Astrocyte (in vitro differentiated cells and primary cell): Measurements from ENCODE around the gene NSUN6. TPM values are rescaled to one million over a fixed set of nuclear protein-coding genes. Genes with fewer than 3 reads are reported as not detected.

Experiments
- DNase-seq: peaks from one replicate; pipeline ENCODE4 v3.0.0-alpha.2; 2010; ENCODE audit warnings: low read depth
- FAIRE-seq: peaks from 2 replicates; lab custom pipeline; 2011; peaks lifted over from hg19 to GRCh38; lab: Jason Lieb, UNC
- H2AFZ ChIP-seq: 2 replicates; pipeline ENCODE4 v1.6.0; 2012; ENCODE audit warnings: low read depth, low read length, inconsistent platforms
- H3K27ac ChIP-seq: 2 replicates; pipeline ENCODE4 v1.5.1; 2011; ENCODE audit warnings: low read depth, low read length, inconsistent platforms
- H3K27me3 ChIP-seq: 2 replicates; pipeline ENCODE4 v1.6.0; 2011; ENCODE audit warnings: low read length, inconsistent platforms; ENCODE audit not compliant: insufficient read depth
- H3K36me3 ChIP-seq: 2 replicates; pipeline ENCODE4 v1.5.1; 2011; ENCODE audit warnings: low read length, inconsistent platforms; ENCODE audit not compliant: insufficient read depth
- H3K4me1 ChIP-seq: 2 replicates; pipeline ENCODE4 v1.5.1; 2011; ENCODE audit warnings: low read length, inconsistent platforms; ENCODE audit not compliant: insufficient read depth
- H3K4me2 ChIP-seq: 2 replicates; pipeline ENCODE4 v1.6.0; 2012; ENCODE audit warnings: low read length, inconsistent platforms
- H3K4me3 ChIP-seq: 2 replicates; pipeline ENCODE4 v1.5.1; 2011; ENCODE audit warnings: low read depth, mild to moderate bottlenecking, low read length, inconsistent platforms; ENCODE audit not compliant: insufficient read depth
- H3K79me2 ChIP-seq: 2 replicates; pipeline ENCODE4 v1.6.0; 2012; ENCODE audit warnings: mild to moderate bottlenecking, low read length, inconsistent platforms; ENCODE audit not compliant: insufficient read depth
- H3K9ac ChIP-seq: 2 replicates; pipeline ENCODE4 v1.6.0; 2012; ENCODE audit warnings: mild to moderate bottlenecking, low read length, inconsistent platforms
- H3K9me3 ChIP-seq: 2 replicates; pipeline ENCODE4 v1.5.1; 2012; ENCODE audit warnings: low read depth, mild to moderate bottlenecking, low read length, inconsistent platforms; ENCODE audit not compliant: insufficient read depth
- H4K20me1 ChIP-seq: 2 replicates; pipeline ENCODE4 v1.6.0; 2012; ENCODE audit warnings: low read length, inconsistent platforms; ENCODE audit not compliant: insufficient read depth
- H3K27ac Mint-ChIP-seq: one replicate; pipeline ENCODE4 v1.8.0; 2021; ENCODE audit warnings: mild to moderate bottlenecking, mixed read lengths; ENCODE audit not compliant: unreplicated experiment
- H3K27me3 Mint-ChIP-seq: one replicate; pipeline ENCODE4 v1.8.0; 2021; ENCODE audit warnings: low read depth, mixed read lengths; ENCODE audit not compliant: unreplicated experiment
- H3K36me3 Mint-ChIP-seq: one replicate; pipeline ENCODE4 v1.8.0; 2021; ENCODE audit warnings: low read depth, mixed read lengths; ENCODE audit not compliant: unreplicated experiment
- H3K4me1 Mint-ChIP-seq: one replicate; pipeline ENCODE4 v1.8.0; 2021; ENCODE audit warnings: low read depth, mixed read lengths; ENCODE audit not compliant: unreplicated experiment
- H3K4me3 Mint-ChIP-seq: one replicate; pipeline ENCODE4 v1.8.0; 2021; ENCODE audit warnings: mild to moderate bottlenecking, moderate library complexity, mixed read lengths; ENCODE audit not compliant: unreplicated experiment
- H3K9me3 Mint-ChIP-seq: one replicate; pipeline ENCODE4 v1.8.0; 2021; ENCODE audit warnings: mild to moderate bottlenecking, mixed read lengths; ENCODE audit not compliant: unreplicated experiment
- EZH2 ChIP-seq: IDR thresholded peaks from 2 replicates; pipeline ENCODE4 v1.6.1; 2012; ENCODE audit warnings: mild to moderate bottlenecking, low read length, inconsistent platforms; ENCODE audit not compliant: insufficient read depth
- total RNA-seq: library from RNA; stranded (reverse); gene quantifications from 2 replicates; pipeline ENCODE4 v1.2.1, GENCODE V29; 2021
- TF ChIP-seq, protein P1 (sequence below): IDR thresholded peaks from 2 replicates; pipeline ENCODE4 v1.5.1; 2011; ENCODE audit warnings: low read depth, mild to moderate bottlenecking, inconsistent platforms, low read length, moderate library complexity; ENCODE audit not compliant: insufficient read depth

The NSUN6 gene
- total RNA-seq, 1 donor from 2014 or later: 7.3 TPM

DNA sequence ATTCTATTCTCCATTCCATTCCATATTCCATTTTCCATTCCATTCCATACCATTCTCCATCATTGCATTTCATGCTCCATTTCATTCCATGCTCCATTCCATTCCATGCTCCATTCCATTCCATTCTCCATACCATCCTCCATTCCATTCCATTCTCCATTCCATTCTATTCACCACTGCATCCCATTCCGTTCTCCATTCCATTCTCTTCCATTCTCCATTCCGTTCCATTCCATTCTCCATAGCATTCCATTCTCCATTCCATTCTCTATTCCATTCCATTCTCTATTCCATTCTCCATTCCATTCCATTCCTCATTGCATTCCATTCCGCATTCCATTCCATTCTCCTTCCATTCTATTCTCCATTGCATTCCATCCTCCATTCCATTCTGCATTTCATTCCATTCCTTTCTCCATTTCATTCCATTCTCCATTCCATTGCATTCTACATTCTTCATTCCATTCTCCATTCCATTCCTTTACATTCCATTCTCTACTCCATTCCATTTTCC lies 84.0 kb downstream of the NSUN6 start:
- no peak overlapping the region for H3K4me2 ChIP-seq
- no peak overlapping the region for H3K27ac ChIP-seq
- H4K20me1 ChIP-seq: no peaks in the 10 kb centered on the region
- peaks cover 14% of the 10 kb centered on the region for H3K9me3 ChIP-seq
- H3K4me1 ChIP-seq: no peaks in the 10 kb centered on the region
- no peaks in the 10 kb centered on the region for H3K9me3 Mint-ChIP-seq
- no peak for FAIRE-seq
- H3K9ac ChIP-seq: no peak overlapping the region
- H3K36me3 Mint-ChIP-seq: no peaks in the 10 kb centered on the region
- H3K4me3 Mint-ChIP-seq: no peak overlapping the region
- no peak overlapping the region for H3K27ac Mint-ChIP-seq
- H3K79me2 ChIP-seq: no peaks in the 10 kb centered on the region
- TF ChIP-seq, protein P1, sequence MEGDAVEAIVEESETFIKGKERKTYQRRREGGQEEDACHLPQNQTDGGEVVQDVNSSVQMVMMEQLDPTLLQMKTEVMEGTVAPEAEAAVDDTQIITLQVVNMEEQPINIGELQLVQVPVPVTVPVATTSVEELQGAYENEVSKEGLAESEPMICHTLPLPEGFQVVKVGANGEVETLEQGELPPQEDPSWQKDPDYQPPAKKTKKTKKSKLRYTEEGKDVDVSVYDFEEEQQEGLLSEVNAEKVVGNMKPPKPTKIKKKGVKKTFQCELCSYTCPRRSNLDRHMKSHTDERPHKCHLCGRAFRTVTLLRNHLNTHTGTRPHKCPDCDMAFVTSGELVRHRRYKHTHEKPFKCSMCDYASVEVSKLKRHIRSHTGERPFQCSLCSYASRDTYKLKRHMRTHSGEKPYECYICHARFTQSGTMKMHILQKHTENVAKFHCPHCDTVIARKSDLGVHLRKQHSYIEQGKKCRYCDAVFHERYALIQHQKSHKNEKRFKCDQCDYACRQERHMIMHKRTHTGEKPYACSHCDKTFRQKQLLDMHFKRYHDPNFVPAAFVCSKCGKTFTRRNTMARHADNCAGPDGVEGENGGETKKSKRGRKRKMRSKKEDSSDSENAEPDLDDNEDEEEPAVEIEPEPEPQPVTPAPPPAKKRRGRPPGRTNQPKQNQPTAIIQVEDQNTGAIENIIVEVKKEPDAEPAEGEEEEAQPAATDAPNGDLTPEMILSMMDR: no peak
- no peak for TF ChIP-seq EZH2
- no peaks in the 10 kb centered on the region for H3K27me3 Mint-ChIP-seq
- no peaks in the 10 kb centered on the region for H3K4me1 Mint-ChIP-seq
- H3K4me3 ChIP-seq: no peak overlapping the region
- H2AFZ ChIP-seq: no peak overlapping the region
- no peak for DNase-seq
- H3K36me3 ChIP-seq: no peaks in the 10 kb centered on the region
- no peaks in the 10 kb centered on the region for H3K27me3 ChIP-seq

GRCh38 chr10:18566177-18566576 lies 85.2 kb downstream of the NSUN6 start:
- H3K36me3 ChIP-seq: no peaks in the 10 kb centered on the region
- no peak overlapping the region for H2AFZ ChIP-seq
- H3K36me3 Mint-ChIP-seq: no peaks in the 10 kb centered on the region
- H3K27me3 ChIP-seq: no peaks in the 10 kb centered on the region
- H3K27ac Mint-ChIP-seq: no peak overlapping the region
- no peaks in the 10 kb centered on the region for H3K4me1 Mint-ChIP-seq
- DNase-seq: no peak
- H3K9ac ChIP-seq: no peak overlapping the region
- no peaks in the 10 kb centered on the region for H4K20me1 ChIP-seq
- H3K9me3 ChIP-seq: peaks cover 14% of the 10 kb centered on the region
- FAIRE-seq: no peak
- H3K4me3 ChIP-seq: no peak overlapping the region
- no peak overlapping the region for H3K4me2 ChIP-seq
- no peaks in the 10 kb centered on the region for H3K9me3 Mint-ChIP-seq
- no peak overlapping the region for H3K27ac ChIP-seq
- no peaks in the 10 kb centered on the region for H3K79me2 ChIP-seq
- H3K4me3 Mint-ChIP-seq: no peak overlapping the region
- TF ChIP-seq EZH2: no peak
- TF ChIP-seq, protein P1: no peak
- no peaks in the 10 kb centered on the region for H3K27me3 Mint-ChIP-seq
- H3K4me1 ChIP-seq: no peaks in the 10 kb centered on the region

DNA sequence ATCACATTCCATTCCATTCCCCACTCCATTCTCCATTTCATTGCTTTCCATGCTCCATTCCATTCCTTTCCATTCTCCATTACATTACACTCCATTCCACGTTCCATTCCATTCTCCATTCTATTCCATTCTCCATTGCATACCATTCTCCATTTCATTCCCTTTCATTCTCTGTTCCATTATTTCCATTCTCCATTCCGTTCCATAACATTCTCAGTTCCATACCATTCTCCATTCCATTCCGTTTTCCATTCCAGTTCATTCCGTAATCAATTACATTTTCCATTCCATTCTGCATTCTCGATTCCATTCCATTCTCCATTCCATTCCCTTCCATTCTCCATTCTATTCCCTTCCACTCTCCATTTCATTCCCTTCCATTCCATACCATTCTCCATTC lies 86.4 kb downstream of the NSUN6 start:
- Histone ChIP-seq H3K27me3 (no peaks in the 10 kb centered on the region), H4K20me1 (no peaks in the 10 kb centered on the region), H3K4me2 (no peak overlapping the region), H3K9me3 (peaks cover 13% of the 10 kb centered on the region), H3K27ac (no peak overlapping the region), H3K4me1 (no peaks in the 10 kb centered on the region), H3K79me2 (no peaks in the 10 kb centered on the region), H2AFZ (no peak overlapping the region), H3K4me3 (no peak overlapping the region), H3K9ac (no peak overlapping the region), H3K36me3 (no peaks in the 10 kb centered on the region)
- Mint-ChIP-seq H3K36me3 (no peaks in the 10 kb centered on the region), H3K27me3 (no peaks in the 10 kb centered on the region), H3K4me1 (no peaks in the 10 kb centered on the region), H3K4me3 (no peak overlapping the region), H3K27ac (no peak overlapping the region), H3K9me3 (no peaks in the 10 kb centered on the region)
- FAIRE-seq (no peak), DNase-seq (no peak)
- TF ChIP-seq EZH2: no peak
- TF ChIP-seq, protein P1: no peak
